ENCODE results near the gene DLL3. TPM values are rescaled to one million over a fixed set of nuclear protein-coding genes. Genes with fewer than 3 reads are reported as not detected.

DLL3 gene
- polyA plus RNA-seq, 2 of the 4 experiments (the other 2 are of a cell fraction): 6.7 to 6.8 TPM

DNA sequence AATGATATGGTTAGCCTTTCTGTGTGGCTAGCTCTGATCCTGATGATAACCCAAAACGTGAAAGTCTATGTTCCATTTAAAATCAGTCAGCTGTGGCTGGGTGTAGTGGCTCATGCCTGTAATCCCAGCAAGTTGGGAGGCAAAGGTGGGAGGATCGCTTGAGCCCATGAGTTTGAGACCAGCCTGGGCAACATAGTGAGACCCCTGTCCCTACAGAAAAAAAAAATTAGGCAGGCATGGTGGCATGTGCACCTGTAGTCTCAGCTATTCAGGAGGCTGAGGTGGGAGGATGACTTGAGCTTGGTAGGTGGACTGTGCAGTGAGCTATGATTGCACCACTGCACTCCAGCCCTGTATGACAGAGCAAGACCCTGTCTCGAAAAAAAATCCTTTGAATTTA, 35.0 kb downstream of the DLL3 start (continued):
- TF ChIP-seq, protein P1, sequence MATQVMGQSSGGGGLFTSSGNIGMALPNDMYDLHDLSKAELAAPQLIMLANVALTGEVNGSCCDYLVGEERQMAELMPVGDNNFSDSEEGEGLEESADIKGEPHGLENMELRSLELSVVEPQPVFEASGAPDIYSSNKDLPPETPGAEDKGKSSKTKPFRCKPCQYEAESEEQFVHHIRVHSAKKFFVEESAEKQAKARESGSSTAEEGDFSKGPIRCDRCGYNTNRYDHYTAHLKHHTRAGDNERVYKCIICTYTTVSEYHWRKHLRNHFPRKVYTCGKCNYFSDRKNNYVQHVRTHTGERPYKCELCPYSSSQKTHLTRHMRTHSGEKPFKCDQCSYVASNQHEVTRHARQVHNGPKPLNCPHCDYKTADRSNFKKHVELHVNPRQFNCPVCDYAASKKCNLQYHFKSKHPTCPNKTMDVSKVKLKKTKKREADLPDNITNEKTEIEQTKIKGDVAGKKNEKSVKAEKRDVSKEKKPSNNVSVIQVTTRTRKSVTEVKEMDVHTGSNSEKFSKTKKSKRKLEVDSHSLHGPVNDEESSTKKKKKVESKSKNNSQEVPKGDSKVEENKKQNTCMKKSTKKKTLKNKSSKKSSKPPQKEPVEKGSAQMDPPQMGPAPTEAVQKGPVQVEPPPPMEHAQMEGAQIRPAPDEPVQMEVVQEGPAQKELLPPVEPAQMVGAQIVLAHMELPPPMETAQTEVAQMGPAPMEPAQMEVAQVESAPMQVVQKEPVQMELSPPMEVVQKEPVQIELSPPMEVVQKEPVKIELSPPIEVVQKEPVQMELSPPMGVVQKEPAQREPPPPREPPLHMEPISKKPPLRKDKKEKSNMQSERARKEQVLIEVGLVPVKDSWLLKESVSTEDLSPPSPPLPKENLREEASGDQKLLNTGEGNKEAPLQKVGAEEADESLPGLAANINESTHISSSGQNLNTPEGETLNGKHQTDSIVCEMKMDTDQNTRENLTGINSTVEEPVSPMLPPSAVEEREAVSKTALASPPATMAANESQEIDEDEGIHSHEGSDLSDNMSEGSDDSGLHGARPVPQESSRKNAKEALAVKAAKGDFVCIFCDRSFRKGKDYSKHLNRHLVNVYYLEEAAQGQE (IDR thresholded peaks at IDR 0.05): no peak
- TF ChIP-seq TFCP2L1 (CRISPR knock-in tag; IDR thresholded peaks at IDR 0.05) (no peak), PHF8 (IDR thresholded peaks at IDR 0.05; ENCODE audit: borderline replicate concordance, low read depth) (no peak), CEBPB (IDR thresholded peaks at IDR 0.05) (no peak), BHLHE40 (IDR thresholded peaks at IDR 0.05; ENCODE audit: low read depth, low read length) (no peak), ZFP36 (IDR thresholded peaks at IDR 0.05; ENCODE audit: borderline replicate concordance, partially characterized antibody) (no peak), CHD4 (IDR thresholded peaks at IDR 0.05; ENCODE audit: borderline replicate concordance) (no peak)
- TF ChIP-seq, protein P2, sequence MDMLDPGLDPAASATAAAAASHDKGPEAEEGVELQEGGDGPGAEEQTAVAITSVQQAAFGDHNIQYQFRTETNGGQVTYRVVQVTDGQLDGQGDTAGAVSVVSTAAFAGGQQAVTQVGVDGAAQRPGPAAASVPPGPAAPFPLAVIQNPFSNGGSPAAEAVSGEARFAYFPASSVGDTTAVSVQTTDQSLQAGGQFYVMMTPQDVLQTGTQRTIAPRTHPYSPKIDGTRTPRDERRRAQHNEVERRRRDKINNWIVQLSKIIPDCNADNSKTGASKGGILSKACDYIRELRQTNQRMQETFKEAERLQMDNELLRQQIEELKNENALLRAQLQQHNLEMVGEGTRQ (IDR thresholded peaks at IDR 0.05): no peak
- TF ChIP-seq, protein P3, sequence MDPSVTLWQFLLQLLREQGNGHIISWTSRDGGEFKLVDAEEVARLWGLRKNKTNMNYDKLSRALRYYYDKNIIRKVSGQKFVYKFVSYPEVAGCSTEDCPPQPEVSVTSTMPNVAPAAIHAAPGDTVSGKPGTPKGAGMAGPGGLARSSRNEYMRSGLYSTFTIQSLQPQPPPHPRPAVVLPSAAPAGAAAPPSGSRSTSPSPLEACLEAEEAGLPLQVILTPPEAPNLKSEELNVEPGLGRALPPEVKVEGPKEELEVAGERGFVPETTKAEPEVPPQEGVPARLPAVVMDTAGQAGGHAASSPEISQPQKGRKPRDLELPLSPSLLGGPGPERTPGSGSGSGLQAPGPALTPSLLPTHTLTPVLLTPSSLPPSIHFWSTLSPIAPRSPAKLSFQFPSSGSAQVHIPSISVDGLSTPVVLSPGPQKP (IDR thresholded peaks at IDR 0.05; ENCODE audit: low read depth, low read length): no peak

DNA sequence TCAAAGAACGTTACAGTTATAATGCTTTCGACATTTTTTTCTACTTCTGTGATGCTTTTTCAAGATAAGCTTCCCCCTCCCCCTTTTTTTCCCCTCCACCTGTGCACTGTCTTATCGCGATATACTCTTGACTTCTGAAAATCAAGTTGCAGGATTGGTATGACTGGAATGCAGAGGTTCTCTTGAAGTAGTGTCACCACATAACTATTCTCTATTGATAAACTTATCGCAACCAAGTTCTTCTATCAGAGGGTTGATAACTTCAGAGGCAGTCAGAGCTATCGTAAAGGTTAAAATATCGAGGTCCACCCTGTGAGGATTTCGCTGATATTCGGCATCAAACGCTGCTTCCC, 40.4 kb downstream of the DLL3 start:
- DNase-seq (ENCODE audit: low read depth in 1 of 2, low spot score in 1 of 2) (peak in 1 of 2 experiments; percentile 78), FAIRE-seq (no peak), ATAC-seq (peak in 1 of 2 experiments; percentile 16; a peak in 1 of 6 replicates)
- ChIA-PET CTCF (interaction anchor here (1.1 to 25.5 kb wide), 16 partner anchors 12 to 302 kb away, joined by 3 to 585 read pairs (median 14); partner anchors contain the start of gene DLL3), POLR2A (interaction anchor here (0.5 to 2.3 kb wide), 6 partner anchors 9 to 1214 kb away, joined by 3 to 15 read pairs (median 5); partner anchors contain the start of genes RPS16, SUPT5H and TIMM50)
- no peaks in the 10 kb centered on the region for H3K9me3 ChIP-seq
- H3K4me3 ChIP-seq: peak overlapping the region; percentile 68
- H3K4me2 ChIP-seq: peak overlapping the region; percentile 91
- H3K4me1 ChIP-seq: peaks cover 15% of the 10 kb centered on the region
- H3K27ac ChIP-seq: peak overlapping the region; percentile 88 to 89
- WGBS (ENCODE audit: missing lambda C conversion rate): 7% methylated on average over 10 of the region's 10 CpGs
- TF ChIP-seq, protein P1 (IDR thresholded peaks at IDR 0.05): peak; percentile 70
- TF ChIP-seq, protein P4, sequence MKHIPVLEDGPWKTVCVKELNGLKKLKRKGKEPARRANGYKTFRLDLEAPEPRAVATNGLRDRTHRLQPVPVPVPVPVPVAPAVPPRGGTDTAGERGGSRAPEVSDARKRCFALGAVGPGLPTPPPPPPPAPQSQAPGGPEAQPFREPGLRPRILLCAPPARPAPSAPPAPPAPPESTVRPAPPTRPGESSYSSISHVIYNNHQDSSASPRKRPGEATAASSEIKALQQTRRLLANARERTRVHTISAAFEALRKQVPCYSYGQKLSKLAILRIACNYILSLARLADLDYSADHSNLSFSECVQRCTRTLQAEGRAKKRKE (CRISPR knock-in tag; IDR thresholded peaks at IDR 0.05; ENCODE audit: low read depth): no peak
- TF ChIP-seq, protein P5, sequence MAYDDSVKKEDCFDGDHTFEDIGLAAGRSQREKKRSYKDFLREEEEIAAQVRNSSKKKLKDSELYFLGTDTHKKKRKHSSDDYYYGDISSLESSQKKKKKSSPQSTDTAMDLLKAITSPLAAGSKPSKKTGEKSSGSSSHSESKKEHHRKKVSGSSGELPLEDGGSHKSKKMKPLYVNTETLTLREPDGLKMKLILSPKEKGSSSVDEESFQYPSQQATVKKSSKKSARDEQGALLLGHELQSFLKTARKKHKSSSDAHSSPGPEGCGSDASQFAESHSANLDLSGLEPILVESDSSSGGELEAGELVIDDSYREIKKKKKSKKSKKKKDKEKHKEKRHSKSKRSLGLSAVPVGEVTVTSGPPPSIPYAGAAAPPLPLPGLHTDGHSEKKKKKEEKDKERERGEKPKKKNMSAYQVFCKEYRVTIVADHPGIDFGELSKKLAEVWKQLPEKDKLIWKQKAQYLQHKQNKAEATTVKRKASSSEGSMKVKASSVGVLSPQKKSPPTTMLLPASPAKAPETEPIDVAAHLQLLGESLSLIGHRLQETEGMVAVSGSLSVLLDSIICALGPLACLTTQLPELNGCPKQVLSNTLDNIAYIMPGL (CRISPR knock-in tag; IDR thresholded peaks at IDR 0.05; ENCODE audit: borderline replicate concordance): no peak
- TF ChIP-seq CHD2 (IDR thresholded peaks at IDR 0.05; ENCODE audit: low read length, partially characterized antibody): peak; percentile 88
